Stimulated activated CD4-positive, alpha-beta T cell treated with anti-CD3 and anti-CD28 coated beads, Interleukin-15, amount 100 ng/mL, for 1 hour (primary cell): ENCODE measurements around the gene KPNA4.
A peak's percentile ranks its signal among the peaks of the same experiment; 100 is the strongest.
"Not testable (repeated sequence)": the region's sequence is repeated elsewhere in the genome, so short reads cannot be mapped to it uniquely, and the experiment has no call there.

Experiments
- DNase-seq, 2 donors: peaks; one replicate each; pipeline ENCODE4 v3.0.0-alpha.2; 2020; ENCODE audit warnings: low read depth in 1 of 2, low spot score in 1 of 2

Gene KPNA4

DNA sequence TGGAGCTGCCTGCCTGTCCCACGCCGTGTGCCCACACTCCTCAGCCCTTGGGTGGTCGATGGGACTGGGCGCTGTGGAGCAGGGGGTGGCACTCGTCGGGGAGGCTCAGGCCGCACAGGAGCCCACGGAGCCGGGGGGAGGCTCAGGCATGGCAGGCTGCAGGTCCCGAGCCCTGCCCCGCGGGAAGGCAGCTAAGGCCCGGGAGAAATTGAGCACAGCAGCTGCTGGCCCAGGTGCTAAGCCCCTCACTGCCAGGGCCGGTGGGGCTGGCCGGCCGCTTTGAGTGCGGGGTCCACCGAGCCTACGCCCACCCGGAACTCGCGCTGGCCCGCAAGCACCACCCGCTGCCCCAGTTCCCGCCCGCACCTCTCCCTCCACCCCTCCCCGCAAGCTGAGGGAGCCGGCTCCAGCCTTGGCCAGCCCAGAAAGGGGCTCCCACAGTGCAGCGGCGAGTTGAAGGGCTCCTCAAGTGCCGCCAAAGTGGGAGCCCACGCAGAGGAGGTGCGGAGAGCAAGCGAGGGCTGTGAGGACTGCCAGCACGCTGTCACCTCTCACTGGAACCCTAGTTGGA lies 8.7 kb upstream of the KPNA4 start:
- not testable (repeated sequence) for DNase-seq

DNA sequence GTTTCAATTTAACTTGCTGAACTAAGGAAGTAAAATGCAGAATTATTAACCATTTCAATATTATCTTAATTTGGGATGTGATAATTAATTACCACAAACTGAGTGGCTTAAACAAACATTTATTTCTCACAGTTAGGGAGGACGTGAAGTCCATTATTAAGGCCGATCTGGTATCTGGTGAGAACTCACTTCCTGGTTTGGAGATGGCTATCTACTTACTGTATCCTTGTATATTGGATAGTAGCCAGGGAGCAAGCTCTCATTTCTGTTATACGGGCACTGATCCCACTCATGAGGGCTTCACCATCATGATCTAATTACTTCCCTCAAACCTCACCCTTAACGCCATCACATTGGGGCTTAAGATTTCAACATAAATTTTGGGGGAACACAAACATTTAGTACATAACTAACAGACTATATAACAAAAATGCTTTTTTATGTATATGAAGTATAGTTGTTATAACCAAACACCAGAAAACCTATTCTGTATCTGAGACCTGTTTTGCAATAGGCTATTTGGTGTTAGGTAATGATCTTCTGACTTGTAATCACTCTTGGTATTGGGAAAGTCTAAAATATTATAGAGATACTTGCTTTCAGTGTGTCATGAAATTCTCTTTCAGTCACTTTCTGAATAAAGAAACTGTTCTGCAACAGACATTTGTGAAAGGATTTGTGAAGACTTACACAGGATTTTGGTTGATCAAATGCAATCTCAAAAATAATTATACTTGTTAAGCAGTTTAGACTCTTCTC lies 4.7 kb upstream of the KPNA4 start:
- DNase-seq = no peak

DNA sequence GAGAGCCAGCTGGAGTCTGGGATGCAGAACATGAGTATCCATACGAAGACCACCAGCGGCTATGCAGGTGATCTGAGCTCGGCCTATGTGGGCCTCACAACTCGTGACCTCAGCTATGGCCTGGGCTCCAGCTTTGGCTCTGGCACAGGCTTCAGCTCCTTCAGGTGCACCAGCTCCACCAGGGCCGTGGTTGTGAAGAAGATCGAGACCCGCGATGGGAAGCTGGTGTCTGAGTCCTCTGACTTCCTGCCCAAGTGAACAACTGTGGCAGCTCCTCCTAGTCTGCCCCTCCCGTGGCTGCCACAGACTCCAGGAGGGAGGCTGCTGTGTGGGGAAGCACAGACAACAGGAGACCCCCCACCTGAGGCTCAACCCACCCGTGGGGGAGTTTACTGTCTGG lies 3.6 kb upstream of the KPNA4 start:
- no peak for DNase-seq

DNA sequence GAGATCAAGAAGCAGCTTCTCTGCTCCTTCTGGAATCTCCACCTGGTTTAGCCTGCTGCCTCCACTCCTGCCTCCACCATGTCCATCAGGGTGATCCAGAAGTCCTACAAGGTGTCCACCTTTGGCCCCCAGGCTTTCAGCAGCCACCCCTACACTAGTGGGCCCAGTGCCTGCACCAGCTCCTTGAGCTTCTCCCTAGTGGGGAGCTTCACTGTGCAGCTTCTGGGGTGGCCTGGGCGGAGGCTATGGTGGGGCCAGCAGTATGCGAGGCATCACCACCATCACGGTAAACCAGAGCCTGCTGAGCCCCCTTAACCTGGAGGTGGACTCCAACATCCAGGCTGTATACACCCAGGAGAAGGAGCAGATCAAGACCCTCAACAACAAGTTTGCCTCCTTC lies 2.4 kb upstream of the KPNA4 start:
- DNase-seq = no peak

DNA sequence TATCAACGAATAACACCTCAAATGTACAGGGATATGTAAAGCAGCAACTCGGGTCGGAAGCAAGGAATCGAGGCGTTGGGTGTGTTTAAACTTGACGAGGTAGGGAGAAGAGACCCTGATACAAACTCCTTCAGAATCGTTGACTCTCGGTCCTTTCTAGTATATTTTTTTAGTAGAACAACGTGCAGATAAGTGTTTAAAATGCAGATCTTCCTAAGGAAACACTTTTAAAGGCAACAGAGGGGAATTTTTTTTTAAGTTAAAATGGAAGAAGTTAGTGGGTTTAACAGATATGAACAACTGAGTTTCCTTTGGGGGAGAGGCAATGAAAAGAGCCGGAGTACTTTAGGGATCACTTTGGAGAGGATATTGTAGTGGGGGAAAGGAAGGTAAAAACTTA lies 1.1 kb upstream of the KPNA4 start:
- no peak for DNase-seq

DNA sequence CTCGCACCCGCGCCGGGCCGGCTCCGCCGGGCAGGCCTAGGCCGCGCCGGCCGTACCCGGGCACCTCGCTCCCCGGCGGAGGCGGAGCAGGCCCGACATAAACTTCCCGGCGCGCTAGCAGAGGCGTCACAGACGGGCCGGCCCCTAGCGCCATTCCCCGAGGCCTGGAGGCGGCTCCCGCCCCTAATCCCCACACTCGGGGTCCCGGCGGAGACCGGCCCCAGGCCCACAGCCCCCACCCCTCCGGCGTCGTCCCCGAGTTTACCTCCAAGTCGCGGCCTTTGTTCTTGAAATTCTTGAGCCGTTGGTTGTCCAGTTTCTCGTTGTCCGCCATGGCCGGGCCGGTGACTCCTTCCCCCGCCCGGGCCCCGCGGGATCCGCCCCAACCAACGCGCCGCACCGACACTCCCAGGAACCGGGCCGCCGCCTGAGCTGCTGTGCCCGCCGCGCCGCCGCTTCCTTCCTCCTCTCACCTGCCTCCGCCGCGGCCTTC lies 376 bp downstream of the KPNA4 start:
- DNase-seq = peak; percentile 40

DNA sequence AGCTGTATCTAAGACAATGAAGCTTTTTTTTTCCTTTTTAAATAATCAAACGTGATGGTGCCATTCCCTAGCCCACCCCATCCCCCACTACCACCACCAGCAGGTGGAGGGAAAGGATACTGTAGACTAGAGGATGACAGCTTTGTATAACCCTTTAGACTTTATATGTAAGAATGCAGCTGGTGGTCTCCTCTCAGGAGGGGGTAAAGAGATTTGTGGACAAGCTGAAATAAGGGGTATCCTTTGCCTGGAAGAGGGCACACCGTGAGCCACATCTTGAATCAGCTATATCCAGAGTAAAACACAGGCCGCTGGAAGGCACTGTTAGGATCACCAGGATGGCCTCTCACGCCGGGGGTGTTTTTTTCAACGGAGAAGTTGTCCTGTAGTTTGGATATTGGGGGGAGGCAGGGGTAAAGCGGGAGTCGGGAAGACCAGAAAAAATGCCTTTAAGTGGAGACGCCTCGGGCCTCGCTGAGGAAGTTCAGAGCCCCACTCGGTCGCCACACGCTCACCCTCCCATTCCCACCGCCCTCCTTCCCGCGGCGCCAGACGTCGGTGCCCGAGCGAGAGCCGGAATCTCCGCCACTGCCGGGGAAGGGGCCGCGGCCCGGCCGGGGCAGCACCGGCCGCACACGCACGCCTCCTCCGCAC lies 986 bp downstream of the KPNA4 start:
- DNase-seq = no peak

DNA sequence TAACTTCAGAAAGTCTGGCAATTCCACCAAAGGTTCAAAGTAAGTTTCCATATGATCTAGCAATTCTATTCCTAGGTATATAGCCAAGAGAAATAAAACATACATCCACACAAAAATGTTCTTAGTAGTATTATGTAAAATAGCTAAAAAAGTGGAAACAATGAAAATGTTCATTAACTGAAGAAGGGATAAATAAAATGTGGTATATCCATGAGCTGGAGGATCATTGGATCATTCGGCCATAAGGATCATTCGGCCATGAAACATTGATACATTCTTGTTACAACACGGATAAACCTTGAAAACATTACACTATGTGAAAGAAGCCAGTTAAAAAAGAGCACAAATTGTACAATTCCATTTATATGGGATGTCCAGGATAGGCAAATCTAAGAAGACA lies 2.4 kb downstream of the KPNA4 start:
- DNase-seq = no peak

DNA sequence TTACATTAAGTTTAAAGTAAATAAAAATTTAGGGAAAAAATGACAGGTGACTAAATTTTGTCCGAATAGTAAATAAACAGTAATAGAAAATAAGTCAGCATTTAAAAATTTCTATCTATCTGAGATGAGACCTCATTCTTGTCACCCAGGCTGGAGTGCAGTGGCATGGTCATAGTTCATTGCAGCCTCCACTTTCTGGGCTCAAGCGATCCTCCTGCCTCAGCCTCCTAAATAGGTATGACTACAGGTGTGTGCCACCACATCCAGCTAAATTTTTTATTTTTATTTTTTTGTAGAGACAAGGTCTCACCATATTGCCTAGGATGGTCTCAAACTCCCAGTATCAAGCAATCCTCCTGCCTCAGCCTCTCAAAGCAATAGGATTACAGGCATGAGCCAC lies 7.8 kb downstream of the KPNA4 start:
- DNase-seq = no peak

DNA sequence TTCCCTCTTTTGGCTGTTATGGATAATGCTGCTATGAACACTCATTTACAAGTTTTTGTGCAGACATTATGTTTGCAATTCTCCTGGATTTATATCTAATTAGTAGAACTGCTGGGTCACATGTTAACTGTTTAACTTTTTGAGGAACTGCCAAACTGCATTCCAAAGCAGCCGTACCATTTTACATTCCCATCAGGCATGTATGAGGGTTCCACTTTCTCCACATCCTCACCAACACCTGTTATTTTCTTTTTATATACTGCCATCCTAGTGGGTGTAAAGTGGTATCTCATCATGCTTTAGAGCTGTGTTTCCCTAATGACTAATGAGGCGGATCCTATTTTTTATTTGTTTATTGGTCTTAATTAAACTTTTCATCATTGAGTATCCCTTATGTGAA lies 9.2 kb downstream of the KPNA4 start:
- DNase-seq = no peak

DNA sequence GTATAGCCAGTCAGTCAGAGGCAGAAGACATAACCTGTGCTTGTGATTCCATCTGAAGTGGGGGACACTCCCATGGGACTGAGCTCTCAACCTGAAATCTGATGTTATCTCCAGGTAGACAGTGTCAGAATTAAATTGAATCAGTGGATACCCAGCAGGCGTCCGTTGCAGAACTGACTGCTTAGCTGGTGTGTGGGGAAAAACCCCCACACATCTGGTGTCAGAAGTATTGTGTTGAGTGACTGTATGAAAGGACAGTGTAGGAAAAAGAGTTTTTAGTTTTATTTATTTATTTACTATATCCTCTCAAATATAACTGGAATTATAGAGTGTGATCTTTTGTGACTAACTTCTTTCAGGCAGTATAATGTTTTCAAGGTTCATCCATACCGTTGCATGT lies 10.4 kb downstream of the KPNA4 start:
- DNase-seq = no peak

DNA sequence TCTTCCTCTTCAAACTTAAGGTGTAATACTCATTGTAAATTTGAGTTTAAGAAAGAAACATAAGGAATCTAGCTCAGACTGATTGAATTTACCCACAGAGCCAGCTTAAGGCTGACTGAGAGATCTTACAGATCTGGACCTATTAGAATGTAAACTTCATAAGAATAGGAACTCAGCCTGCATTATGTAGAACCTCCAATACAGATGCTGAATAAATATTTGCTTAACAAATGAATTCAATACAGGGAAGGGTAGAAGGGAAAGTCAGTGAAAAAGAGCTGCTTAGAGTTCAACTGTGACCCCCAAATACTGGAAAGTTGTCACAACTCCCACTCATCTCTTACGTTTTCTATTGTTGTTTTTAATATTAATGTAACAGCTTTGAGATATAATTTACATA lies 11.5 kb downstream of the KPNA4 start:
- DNase-seq = no peak

DNA sequence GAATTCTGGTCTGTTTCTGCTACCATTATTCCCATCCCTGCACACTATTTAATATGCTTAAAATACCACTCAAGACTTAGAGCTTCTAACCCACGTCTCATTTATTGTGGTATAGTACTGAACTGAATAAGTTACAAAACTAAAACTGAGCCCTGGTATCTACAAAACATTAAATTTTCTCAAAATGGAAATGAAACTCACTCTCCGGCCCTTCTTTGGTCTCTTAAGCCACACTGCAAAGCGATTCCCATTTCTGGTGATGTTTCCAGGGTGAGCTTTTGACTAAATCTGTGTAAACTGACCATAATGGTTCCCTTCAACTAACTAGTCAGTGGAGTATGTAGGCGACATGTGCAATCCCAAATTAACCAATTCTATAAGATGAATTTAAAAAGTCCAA lies 18.6 kb downstream of the KPNA4 start:
- DNase-seq = no peak

DNA sequence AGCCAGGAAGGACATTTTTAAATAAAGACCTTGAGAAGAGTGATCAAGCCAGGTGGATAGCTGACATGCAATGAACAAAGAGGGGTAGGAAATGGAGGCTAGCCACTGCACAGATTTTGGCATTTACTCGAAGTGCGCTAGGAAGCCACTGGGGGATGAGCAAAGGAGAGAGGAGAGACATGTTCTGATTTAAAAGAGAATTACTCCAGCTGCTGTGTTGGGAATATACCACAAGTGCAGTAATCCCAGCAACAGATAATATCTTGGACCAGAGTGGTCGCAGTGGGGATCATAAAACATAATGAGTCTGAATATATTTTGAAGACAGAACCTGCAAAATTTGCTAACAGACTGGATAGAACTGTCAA lies 19.9 kb downstream of the KPNA4 start:
- DNase-seq = no peak

DNA sequence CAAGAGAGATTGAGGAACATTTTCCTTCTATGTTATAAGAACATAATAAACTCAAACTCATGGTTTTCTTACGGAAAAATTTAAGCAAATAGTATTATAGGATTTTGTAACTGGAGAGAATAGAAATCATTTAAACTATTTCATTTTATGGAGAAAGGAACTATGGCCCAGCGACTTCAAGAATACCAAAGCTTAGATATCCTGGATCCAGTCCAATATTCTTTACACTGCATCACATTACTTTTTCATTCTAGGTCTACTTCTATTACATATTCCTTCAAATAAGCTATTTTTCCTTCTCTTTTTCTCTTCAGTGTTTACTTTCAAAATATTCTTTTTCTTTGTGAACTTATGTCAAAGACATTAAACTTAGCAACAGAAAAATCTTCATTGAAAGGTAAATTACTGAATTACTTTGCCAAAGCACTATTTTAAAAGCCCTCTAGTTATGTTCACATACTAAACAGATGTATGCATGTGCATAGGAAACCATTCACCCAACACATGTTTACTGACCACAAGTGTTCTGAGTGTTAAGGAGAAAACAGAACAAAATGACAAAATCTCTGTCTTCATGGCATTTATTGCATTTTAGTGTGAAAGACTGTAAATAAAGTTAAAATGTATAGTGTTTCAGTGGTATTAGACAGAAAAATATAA lies 20.4 kb downstream of the KPNA4 start:
- DNase-seq = no peak

DNA sequence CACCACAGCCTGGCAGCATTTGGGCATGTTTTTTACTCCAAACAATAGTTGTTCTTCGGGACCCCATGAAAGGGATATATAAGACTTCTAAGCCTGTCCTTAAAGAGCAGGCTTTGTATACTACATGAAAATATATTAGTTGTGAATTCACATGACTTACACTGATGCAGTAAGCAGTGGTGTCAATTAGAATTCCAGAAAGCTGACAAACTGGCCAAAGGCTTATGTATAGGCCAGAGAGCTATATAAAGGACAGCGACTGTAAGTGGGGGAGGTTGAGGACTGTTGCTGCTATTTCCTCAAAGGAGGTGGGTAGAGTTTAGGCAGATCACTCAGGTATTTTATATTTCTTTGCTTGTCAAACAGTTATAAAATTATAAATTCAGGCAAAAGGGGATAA lies 24.8 kb downstream of the KPNA4 start:
- no peak for DNase-seq

DNA sequence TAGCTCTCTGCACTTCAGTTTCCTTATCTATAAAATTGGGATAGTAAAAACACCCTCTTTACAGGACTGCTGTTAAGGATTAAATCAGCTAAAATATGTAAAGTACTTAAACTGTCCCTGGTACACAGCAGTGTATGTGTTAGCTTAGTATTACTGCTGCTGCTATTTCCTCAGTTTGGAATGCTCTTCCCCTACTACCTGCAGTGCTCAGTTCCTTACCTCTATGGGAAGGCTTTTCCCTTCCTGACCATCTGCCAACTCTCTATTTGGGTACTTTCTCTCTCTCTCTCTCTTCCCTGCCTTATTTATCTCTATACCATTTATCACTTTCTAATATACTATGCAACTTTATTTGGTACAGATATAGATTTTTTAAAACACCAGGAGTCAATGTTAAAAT lies 26.5 kb downstream of the KPNA4 start:
- no peak for DNase-seq

DNA sequence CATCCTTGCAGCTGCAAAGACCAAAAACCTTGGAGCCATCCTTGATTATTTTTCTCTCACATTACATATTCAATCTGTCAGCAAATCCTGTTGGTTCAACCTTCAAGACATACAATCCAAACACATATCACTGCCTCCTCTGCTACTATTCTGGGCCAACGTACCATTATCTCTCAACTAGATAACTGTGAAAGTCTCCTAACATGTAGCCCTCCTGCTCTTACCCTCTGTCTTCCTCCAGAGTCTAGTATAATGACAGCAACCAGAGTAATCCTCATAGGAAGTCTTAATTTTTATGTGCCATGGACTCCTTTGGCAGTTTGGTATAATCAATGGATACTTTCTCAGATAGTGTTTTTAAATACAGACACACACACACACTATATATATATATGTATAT lies 27.6 kb downstream of the KPNA4 start:
- no peak for DNase-seq

DNA sequence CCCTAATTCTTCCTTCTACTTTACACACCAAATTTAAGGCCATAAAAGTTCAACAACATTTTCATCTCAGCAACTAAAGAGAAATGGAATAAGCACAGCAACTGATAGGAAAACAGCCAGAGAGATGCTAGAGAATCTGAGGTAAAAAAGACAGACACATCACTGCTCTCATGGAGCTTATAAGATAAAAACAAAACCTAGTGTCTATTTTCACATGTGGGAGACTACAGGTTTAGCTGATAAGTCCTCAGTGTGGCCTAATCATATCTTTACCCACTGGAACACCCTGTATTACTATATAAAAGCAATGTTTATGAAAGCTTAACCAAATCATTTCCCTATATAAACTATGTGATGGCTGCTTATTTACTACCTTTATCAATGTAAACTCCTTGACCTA lies 33.0 kb downstream of the KPNA4 start:
- DNase-seq = no peak

DNA sequence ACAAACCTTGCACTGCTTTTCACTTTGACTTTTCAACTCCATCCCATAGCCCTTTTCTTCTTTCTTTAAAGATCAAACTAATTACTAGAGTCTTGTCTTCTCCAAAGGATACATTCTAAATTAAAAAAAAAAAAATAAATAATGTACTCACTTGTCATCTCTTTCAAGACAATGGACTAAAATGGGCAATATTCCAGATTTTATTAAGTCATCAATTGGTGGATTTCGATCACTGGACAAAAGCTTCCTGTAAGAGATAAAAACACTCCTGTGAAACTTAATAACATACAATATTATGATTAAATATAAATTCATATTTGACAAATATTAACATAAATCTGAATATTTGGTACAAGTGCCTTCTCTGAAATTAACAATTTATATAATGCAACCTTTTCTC lies 34.1 kb downstream of the KPNA4 start:
- DNase-seq = no peak

DNA sequence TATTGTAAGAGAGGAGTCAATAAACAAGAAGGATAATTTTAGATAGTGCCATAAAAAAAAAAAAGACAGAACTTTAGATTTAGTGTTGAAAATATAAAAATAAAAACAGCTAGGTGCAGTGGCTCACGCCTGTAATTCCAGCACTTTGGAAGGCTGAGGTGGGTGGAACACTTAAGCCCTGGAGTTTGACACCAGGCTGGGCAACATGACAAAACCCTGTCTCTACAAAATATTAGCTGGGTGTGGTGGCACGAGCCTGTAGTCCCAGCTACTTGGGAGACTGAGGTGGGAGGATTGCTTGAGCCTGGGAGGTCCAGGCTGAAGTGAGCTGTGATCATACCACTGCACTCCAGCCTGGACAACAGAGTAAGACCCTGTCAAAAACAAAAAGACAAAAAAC lies 49.0 kb downstream of the KPNA4 start:
- DNase-seq = not testable (repeated sequence)

DNA sequence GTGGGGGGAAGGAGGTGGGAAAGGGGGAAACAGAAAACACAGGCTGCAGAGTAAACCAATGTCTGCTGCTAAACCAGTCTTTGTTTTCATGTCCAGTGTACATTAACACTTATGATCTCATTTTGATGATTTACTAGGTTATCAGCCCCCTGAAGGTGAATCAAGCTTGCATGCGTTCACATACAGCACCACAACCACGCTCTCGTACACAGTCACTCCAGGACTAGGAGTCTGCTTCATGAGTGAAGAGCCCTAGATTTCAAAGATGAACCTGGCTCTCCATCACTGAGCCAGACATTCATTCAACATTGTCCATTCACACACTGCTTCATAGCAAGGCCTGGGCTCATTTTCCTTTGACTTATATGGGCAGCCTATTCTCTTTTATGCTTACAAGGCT lies 64.0 kb downstream of the KPNA4 start:
- no peak for DNase-seq
